Brain pericyte (primary cell): ENCODE results near the gene TRIM25.
"Not testable (repeated sequence)": the region's sequence is repeated elsewhere in the genome, so short reads cannot be mapped to it uniquely, and the experiment has no call there.

ENCODE experiments used
- DNase-seq: peaks from one replicate; pipeline ENCODE4 v3.0.0-alpha.2; 2012; ENCODE audit warnings: low read depth, low spot score

The TRIM25 gene

DNA sequence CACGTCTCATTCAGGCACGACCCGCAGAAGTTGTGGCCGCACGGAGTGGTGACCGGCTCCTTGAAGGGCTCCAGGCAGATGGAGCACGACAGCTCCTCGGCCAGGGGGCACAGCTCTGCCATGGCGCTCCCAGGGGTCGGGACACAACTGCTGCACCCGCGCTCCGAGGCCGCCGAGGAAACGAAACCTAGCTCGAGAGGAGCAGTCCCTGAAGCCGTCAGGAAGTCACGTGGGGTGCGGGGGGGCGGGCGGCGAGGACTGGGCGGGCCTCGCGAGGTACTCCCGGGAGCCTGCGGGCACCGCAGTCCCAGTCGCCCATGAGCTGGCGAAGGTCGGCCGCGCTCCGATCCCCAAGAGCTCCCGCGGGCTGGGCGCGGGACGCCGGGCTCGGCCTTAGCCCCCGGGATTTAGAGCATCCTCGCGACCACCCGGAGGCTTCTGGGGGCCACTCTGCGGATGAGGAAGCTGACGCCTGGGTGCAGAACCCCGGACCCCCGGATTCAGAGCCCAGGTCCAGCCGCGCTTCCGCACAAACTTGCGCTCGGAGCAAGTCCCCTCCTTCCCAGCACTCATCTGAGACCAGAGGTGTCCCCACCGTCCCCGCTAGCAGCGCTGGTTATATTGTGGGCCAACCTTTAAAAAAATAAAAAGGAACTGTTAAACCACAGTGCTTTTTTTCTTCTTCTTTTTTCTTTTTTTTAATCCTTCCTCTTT, at the start of gene TRIM25:
Gene TRIM25, minus strand, starts transcription at position 183 of the 714 bp plus-strand sequence. Its CDS starts 61 bp downstream, at position 122.
- DNase-seq, result peak; percentile 38

DNA sequence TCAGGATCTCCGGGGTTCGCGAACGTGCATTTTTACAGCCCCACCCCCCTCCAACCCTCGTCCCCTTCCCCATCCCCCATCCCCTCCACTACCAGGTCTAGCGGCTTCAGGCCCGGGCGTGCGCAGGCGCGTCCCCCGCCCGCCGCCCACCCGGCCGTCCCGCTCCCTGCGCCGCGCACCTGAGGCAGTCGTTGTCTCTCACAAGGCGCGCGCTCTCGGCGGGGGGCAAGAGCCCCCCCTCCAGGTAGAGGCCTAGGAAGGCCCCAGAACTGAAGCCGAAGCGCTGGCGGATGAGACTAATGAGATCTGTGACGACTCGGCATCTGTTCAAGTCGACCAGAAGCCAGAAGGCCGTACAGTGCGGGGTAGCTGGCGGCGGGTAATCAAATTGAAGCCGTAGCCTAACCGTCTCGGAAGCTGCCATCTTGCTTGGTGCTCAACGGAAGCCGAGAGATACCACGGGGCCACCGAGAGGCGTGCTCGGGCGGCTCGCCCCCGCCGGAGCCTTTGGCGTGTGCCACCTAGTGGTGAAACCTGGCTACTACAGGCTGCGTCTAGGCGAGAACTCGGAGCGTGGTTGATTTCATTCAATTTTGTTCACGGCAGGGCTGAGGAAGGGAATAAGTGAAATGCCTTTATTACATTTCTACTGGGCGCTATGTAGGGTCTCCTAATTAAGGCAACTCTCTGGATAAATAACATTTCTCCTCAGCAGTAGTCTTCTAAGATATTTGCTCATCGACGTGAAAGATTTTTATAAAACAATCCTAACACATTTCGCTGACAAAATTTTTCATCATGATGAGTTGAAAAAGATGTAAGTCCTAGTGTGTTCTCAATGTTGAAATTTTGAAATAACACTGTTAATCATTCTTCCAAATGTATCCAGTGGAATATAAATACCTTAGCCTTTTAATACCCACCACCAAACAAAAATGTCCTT, 47.0 kb upstream of the TRIM25 start, which contains the start of gene COIL:
Gene COIL, minus strand, starts transcription at position 455 of the 943 bp plus-strand sequence. Its CDS starts 31 bp downstream, at position 424.
- peak; percentile 68 for DNase-seq

- no peak for DNase-seq
Observed at GRCh38 chr17:56956992-56957391, 43.1 kb upstream of the TRIM25 start.

GRCh38 chr17:56949595-56949994, 35.7 kb upstream of the TRIM25 start:
- no peak for DNase-seq

DNA sequence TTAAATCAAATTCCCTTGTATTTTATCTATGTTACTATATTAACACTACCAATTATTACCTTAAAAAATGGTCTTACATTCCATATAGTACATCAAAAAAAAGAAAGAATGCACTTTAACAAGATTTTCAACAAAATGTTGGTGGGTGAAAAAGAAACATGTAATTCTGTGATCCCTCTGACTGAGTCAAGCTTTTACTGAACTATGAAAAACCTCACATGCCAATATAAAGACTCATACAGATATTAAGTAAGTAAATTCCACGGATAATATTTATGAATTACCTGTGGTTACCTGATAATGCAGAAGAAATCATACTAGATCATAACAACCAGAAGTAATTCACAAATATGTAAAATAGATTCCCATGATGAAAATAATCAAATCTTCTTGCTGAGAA, 34.6 kb upstream of the TRIM25 start:
- no peak for DNase-seq

- no peak for DNase-seq
Observed at GRCh38 chr17:56947741-56948140, 33.9 kb upstream of the TRIM25 start.

- no peak for DNase-seq
Observed at GRCh38 chr17:56945938-56946505, 32.2 kb upstream of the TRIM25 start.

DNA sequence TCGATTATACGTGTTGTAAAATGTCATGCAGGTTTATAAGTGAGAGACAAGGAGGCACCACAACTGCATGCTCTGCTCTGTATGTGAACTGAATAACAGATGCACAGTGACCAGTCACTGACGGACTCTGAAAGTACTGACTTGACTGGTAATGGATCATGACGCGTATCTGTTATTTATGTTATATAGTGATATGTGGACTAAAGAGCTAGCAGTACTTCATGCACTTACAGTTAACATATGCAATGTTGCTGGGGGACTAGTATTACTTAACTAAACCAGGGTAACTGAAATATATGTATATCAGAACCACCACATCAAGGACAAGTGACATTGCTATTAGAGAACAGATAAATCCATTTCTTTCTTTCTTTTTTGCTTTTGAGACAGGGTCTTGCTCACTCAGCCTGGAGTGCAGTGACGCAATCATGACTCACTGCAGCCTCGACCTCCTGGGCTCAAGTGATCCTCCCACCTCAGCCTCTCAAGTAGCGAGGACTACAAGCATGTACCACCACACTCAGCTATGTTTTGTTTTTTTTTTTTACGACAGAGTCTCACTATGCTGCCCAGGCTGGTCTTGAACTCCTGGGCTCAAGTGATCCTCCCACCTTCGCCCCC, 29.8 kb upstream of the TRIM25 start:
- DNase-seq, result no peak

DNA sequence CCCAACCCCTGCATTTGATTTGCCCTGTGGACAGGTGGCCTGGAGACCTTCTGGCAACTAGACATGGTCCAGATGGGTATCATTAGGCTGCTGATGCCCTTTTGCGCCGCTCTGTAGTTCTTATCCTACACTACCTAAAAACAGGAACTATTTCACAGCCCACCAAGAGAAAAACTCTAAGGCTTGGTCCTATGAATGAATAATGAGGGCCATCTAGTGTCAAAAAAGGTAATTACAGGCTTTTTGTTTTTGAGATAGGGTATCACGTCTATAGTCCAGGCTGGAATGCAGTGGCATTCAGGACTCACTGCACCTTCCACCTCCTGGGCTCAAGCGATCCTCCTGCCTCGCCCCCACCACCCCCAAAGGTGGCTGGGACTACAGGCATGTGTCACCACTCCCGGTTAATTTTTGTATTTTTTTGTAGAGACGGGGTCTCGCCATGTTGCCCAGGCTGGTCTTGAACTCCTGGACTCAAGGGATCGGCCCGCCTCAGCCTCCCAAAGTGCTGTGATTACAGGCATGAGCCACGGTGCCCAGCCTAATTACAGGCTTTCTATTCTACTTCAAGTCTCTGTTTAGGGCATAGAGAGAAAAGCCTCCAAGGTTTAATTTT, 26.1 kb upstream of the TRIM25 start:
- no peak for DNase-seq

DNA sequence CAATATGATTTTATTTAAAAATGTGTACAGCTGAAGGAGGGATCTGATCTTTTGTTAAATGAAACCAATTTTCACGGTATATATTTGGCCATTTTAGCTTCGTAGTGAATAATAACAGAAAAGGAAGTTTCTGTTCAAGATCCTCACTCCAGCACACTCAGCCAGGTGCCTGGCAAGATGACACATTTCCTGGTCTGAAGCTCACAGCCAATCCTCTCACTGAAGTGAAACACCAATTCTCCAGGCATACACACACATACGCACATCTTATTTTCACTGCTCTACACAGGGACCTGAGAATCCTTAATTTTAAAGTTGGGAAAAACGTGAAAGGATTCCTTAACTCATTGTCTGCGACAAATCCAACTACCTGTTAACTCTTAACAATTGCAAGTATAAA, 24.4 kb upstream of the TRIM25 start:
- not testable (repeated sequence) for DNase-seq

DNA sequence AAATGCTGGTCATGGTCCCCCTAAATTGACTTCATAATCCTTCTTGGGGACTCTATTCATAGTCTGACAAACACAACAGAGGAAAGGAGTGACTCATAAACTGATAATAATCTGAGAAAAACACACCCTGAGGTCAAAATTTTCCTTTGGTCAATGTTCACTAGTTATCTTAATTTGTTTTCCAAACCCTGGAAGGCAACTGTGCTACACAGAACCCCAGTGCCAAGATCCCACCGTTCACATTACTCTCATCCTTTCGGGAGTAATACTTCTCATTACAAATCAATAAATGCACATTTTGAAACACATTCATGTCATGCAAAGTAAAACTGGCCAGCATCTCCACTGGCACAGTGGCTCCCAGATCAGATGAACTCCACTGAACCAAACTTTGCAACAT, 23.8 kb upstream of the TRIM25 start:
- DNase-seq, result no peak

GRCh38 chr17:56936697-56937322, 23.0 kb upstream of the TRIM25 start:
- no peak for DNase-seq

DNA sequence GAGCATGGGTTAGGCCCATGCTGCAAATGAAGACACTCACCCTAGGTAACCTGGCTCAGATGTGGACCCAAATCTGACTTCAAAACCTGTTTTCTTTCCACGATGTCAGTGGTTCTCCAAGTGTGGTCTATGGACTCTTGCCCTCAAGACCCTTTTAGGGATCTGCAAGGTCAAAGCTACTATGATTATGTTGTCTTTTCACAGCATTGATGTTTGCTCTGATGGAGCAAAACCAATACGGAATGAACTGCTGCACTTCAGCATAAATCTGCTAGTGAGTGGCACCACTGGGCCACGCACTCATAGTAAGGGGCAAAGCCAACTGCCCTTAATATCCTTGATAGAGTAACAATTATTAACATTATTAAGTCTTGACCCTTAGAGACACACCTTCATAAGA, 21.6 kb upstream of the TRIM25 start:
- no peak for DNase-seq

- no peak for DNase-seq
Observed at GRCh38 chr17:56934280-56934679, 20.4 kb upstream of the TRIM25 start.

- DNase-seq, result no peak
Observed at GRCh38 chr17:56933868-56934267, 20.0 kb upstream of the TRIM25 start.

DNA sequence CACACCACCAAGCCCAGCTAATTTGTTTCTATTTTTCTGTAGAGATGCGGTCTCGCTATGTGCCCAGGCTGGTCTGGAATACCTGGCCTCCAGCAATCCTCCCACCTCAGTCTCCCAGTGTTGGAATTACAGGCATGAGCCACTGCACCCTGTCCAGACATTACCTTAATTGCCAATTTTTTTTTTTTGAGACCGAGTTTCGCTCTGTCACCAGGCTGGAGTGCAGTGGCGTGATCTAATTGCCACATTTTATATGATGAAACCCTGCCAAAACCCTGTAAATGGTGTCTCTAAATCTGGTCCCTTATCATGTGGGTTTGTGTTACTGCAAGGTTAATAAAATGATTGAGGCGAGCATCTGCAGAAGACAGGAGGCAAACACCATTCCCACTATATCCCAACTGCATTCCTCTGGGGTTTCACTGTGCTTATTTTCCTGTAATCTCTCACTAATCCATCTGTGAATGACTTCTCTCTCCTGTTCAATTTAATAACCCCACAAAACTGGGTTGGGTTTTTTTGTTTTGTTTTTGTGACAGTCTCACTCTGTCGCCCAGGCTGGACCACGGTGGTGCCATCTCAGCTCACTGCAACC, 19.4 kb upstream of the TRIM25 start:
- DNase-seq, result no peak

- DNase-seq, result no peak
Observed at GRCh38 chr17:56930739-56931337, 17.0 kb upstream of the TRIM25 start.

DNA sequence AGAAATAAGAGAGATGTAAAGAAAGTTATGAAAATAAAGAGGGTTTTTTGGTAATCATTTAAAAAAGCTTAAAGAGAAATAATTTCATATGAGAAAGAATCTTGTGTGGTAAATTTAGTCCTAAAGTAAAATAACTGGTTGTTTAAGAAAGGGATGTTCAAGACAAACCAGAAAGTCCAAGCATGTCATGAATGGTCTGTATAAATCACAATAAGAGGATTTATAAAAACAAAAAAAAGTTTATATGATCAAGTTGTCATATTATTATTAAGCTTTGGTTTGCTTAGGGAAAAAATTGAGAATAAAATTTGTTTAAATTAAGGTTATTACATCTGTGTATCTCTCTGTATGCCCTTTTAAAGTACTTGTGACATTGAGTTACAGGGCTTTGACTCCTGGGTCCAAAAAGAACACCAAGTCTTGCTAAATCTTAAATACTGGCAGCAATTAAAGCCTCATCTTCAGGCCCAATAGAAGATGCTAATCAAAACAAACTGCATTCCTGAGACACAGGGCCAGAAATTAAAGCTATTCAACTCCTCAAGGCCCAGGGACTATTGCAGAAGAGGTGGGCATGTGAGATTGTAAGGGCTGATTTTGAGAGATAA, 15.6 kb upstream of the TRIM25 start:
- no peak for DNase-seq

DNA sequence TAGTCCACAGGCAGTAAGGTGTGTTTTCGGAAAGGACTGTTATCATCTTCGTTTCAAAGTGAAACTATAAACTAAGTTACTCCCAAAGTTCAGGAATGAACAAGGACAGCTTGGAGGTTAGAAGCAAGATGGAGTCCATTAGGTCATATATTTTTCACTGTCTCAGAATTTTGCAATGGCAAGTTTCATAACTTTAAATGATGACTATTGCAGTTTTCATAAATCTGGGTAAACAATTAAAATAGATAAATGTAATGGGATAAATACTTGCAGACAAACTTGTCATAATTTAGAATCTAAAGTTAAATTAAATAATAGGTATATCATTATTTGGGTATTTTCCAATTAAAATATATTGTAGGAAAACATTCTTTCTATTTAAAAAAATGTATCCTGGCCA, 14.7 kb upstream of the TRIM25 start:
- no peak for DNase-seq

DNA sequence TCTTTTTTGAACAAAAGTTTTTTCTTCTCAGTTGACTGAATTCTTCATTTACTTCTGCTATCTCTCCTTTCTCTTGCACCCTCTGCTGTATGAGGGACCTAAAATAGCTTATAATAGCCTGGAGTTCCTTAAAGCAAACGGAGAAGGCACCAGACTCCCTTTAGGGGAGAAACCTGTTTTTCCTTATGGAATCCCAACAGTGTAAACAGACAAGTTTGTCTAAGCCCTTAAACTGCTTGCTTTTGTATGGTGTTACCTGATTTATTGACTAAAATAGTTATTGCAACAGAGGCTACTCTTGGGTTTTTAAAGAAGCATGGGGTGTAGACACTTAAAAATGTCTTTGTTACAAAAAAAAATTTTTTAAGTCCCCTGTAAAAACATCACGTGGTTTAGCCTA, 12.9 kb upstream of the TRIM25 start:
- DNase-seq, result no peak
